OCI-LY1 (cell line): Measurements from ENCODE around the gene NECAB2.
"Not testable (repeated sequence)": the region's sequence is repeated elsewhere in the genome, so short reads cannot be mapped to it uniquely, and the experiment has no call there.

Experiments used
- H2AFZ ChIP-seq: fragments of 200-600 bp; sonication (generic), shearing (Covaris generic); 2 replicates; pipeline ENCODE4 v1.6.0; 2014; ENCODE audit warnings: antibody characterized with exemption, mild to moderate bottlenecking, low read length
- H3F3A ChIP-seq: fragments of 200-600 bp; sonication (generic), shearing (Covaris generic); 2 replicates; pipeline ENCODE4 v1.6.0; 2014; ENCODE audit warnings: mild to moderate bottlenecking, antibody characterized with exemption, low read length, moderate library complexity; ENCODE audit not compliant: insufficient read depth
- H3K27ac ChIP-seq: fragments of 200-600 bp; sonication (generic); 2 replicates; pipeline ENCODE4 v1.5.1; 2014; ENCODE audit warnings: low read length, mixed run types, mild to moderate bottlenecking, low read depth; ENCODE audit not compliant: poor library complexity, severe bottlenecking
- H3K27me3 ChIP-seq: fragments of 200-600 bp; sonication (generic); 2 replicates; pipeline ENCODE4 v1.6.0; 2014; ENCODE audit warnings: antibody characterized with exemption, mild to moderate bottlenecking, low read length, moderate library complexity; ENCODE audit not compliant: insufficient read depth
- H3K36me3 ChIP-seq: fragments of 200-600 bp; sonication (generic); 2 replicates; pipeline ENCODE4 v1.6.1; 2014; ENCODE audit warnings: mild to moderate bottlenecking, antibody characterized with exemption, low read length, moderate library complexity, mixed read lengths; ENCODE audit not compliant: insufficient read depth
- H3K4me1 ChIP-seq: fragments of 200-600 bp; sonication (generic); 2 replicates; pipeline ENCODE4 v1.5.1; 2014; ENCODE audit warnings: mild to moderate bottlenecking, low read length, moderate library complexity; ENCODE audit not compliant: insufficient read depth, severe bottlenecking
- H3K4me2 ChIP-seq: fragments of 200-600 bp; sonication (generic), shearing (Covaris generic); 2 replicates; pipeline ENCODE4 v1.6.1; 2014; ENCODE audit warnings: low read length
- H3K4me3 ChIP-seq: fragments of 200-600 bp; sonication (generic); 2 replicates; pipeline ENCODE4 v1.5.1; 2014; ENCODE audit warnings: low read length, low read depth, mild to moderate bottlenecking, mixed read lengths; ENCODE audit not compliant: poor library complexity, severe bottlenecking
- H3K79me2 ChIP-seq: fragments of 200-600 bp; shearing (Covaris generic); 2 replicates; pipeline ENCODE4 v1.6.1; 2016; ENCODE audit warnings: mixed run types, low read length, mixed read lengths; ENCODE audit not compliant: insufficient read depth
- H3K9ac ChIP-seq: fragments of 200-600 bp; sonication (generic), shearing (Covaris generic); 2 replicates; pipeline ENCODE4 v1.6.1; 2014; ENCODE audit warnings: mild to moderate bottlenecking, low read length, mixed read lengths
- H3K9me2 ChIP-seq: fragments of 200-600 bp; sonication (generic), shearing (Covaris generic); 2 replicates; pipeline ENCODE4 v1.6.1; 2014; ENCODE audit warnings: low read depth, mild to moderate bottlenecking, low read length, mixed read lengths
- H3K9me3 ChIP-seq: fragments of 200-600 bp; shearing (Covaris generic); 2 replicates; pipeline ENCODE4 v1.6.1; 2014; ENCODE audit warnings: low read length, mixed read lengths
- H4K20me1 ChIP-seq: fragments of 200-600 bp; sonication (generic), shearing (Covaris generic); 2 replicates; pipeline ENCODE4 v1.6.0; 2016; ENCODE audit warnings: mild to moderate bottlenecking, low read length; ENCODE audit not compliant: insufficient read depth
- CTCF ChIP-seq: fragments of 200-600 bp; sonication (generic), shearing (Covaris generic); IDR thresholded peaks from 2 replicates; pipeline ENCODE4 v1.5.1; 2017; ENCODE audit warnings: mild to moderate bottlenecking, antibody characterized with exemption, low read length, moderate library complexity, mixed read lengths
- EZH2 ChIP-seq: fragments of 200-600 bp; sonication (generic), shearing (Covaris generic); IDR thresholded peaks from 2 replicates; pipeline ENCODE4 v1.8.0; 2017; ENCODE audit warnings: borderline replicate concordance, mixed run types, mild to moderate bottlenecking, antibody characterized with exemption, low read length, moderate library complexity, mixed read lengths

NECAB2 gene

GRCh38 chr16:83948914-83949723, 18.9 kb upstream of the NECAB2 start:
- no peaks in the 10 kb centered on the region for H3K9me3 ChIP-seq
- no peak overlapping the region for H3K9ac ChIP-seq
- H3F3A ChIP-seq = no peaks in the 10 kb centered on the region

GRCh38 chr16:83949724-83950001, 18.4 kb upstream of the NECAB2 start:
- Histone ChIP-seq H3K9ac (no peak overlapping the region), H3K9me2 (no peaks in the 10 kb centered on the region), H4K20me1 (no peaks in the 10 kb centered on the region), H2AFZ (no peak overlapping the region), H3F3A (no peaks in the 10 kb centered on the region), H3K4me1 (peaks cover 3% of the 10 kb centered on the region), H3K36me3 (no peaks in the 10 kb centered on the region), H3K27me3 (no peaks in the 10 kb centered on the region), H3K4me3 (no peak overlapping the region), H3K79me2 (no peaks in the 10 kb centered on the region), H3K4me2 (no peak overlapping the region), H3K9me3 (no peaks in the 10 kb centered on the region), H3K27ac (no peak overlapping the region)
- TF ChIP-seq EZH2 = no peak
- TF ChIP-seq CTCF = no peak

More at GRCh38 chr16:83948914-83949723, 18.9 kb upstream of the NECAB2 start:
- H3K4me1 ChIP-seq = peaks cover 3% of the 10 kb centered on the region
- H4K20me1 ChIP-seq = no peaks in the 10 kb centered on the region
- no peaks in the 10 kb centered on the region for H3K36me3 ChIP-seq
- no peaks in the 10 kb centered on the region for H3K9me2 ChIP-seq
- no peaks in the 10 kb centered on the region for H3K79me2 ChIP-seq
- TF ChIP-seq EZH2 (no peak), CTCF (no peak)
- H2AFZ ChIP-seq = no peak overlapping the region
- H3K4me3 ChIP-seq = no peak overlapping the region
- H3K27me3 ChIP-seq = no peaks in the 10 kb centered on the region
- H3K4me2 ChIP-seq = no peak overlapping the region
- H3K27ac ChIP-seq = no peak overlapping the region

GRCh38 chr16:83950862-83951399, 17.1 kb upstream of the NECAB2 start:
- not testable (repeated sequence) for H3K27me3 ChIP-seq, H3K4me2 ChIP-seq, H3K4me1 ChIP-seq, H3K9ac ChIP-seq, H3K79me2 ChIP-seq, H3K36me3 ChIP-seq, H3K9me3 ChIP-seq, H4K20me1 ChIP-seq, H3K4me3 ChIP-seq, H3K27ac ChIP-seq, H3K9me2 ChIP-seq, H2AFZ ChIP-seq, H3F3A ChIP-seq

GRCh38 chr16:83951544-83951943, 16.5 kb upstream of the NECAB2 start:
- Histone ChIP-seq H3K9ac (no peak overlapping the region), H3K9me3 (no peaks in the 10 kb centered on the region), H4K20me1 (no peaks in the 10 kb centered on the region), H3K36me3 (no peaks in the 10 kb centered on the region), H3K4me1 (peaks cover 3% of the 10 kb centered on the region), H2AFZ (no peak overlapping the region), H3F3A (no peaks in the 10 kb centered on the region), H3K9me2 (no peaks in the 10 kb centered on the region), H3K79me2 (no peaks in the 10 kb centered on the region), H3K27me3 (no peaks in the 10 kb centered on the region), H3K4me2 (no peak overlapping the region), H3K27ac (no peak overlapping the region), H3K4me3 (no peak overlapping the region)
- TF ChIP-seq CTCF (no peak), EZH2 (no peak)
